A673 (cell line): ENCODE data around the gene PARD6A. TPM values are rescaled to one million over a fixed set of nuclear protein-coding genes. Genes with fewer than 3 reads are reported as not detected.

Experiments
- BruUV-seq: library from RNA; stranded (reverse); fragments of 400-500 nt; replicated peaks from 2 replicates; lab custom pipeline; 2021; lab: Mats Ljungman, UMichigan
- CTCF ChIA-PET: fragments of 300-600 bp; sonication (Branson Sonifier 250); formaldehyde crosslinking; loops from one replicate; lab custom pipeline; 2022; ENCODE audit warnings: antibody characterized with exemption; lab: Charles Lee
- POLR2A ChIA-PET: fragments of 300-600 bp; sonication (Branson Sonifier 250); formaldehyde crosslinking; loops from one replicate; lab custom pipeline; 2022; ENCODE audit warnings: antibody characterized with exemption; ENCODE audit not compliant: low non-redundant PET; lab: Charles Lee
- DNase-seq: peaks from one replicate; pipeline ENCODE4 v3.0.0-alpha.2; 2015; ENCODE audit warnings: low spot score
- H3K27ac ChIP-seq: fragments of 200-600 bp; sonication (generic); 2 replicates; pipeline ENCODE4 v1.5.1; 2016; ENCODE audit warnings: mixed run types, low read depth, mild to moderate bottlenecking, mixed read lengths, antibody characterized with exemption, low read length; ENCODE audit not compliant: poor library complexity, severe bottlenecking
- H3K27me3 ChIP-seq: fragments of 200-600 bp; sonication (generic); replicated peaks from 2 replicates; pipeline ENCODE4 v1.6.1; 2017; ENCODE audit warnings: mixed run types, low read depth, mild to moderate bottlenecking, mixed read lengths, antibody characterized with exemption, low read length; ENCODE audit not compliant: insufficient read depth, poor library complexity
- H3K36me3 ChIP-seq: fragments of 200-600 bp; sonication (generic); 2 replicates; pipeline ENCODE4 v1.6.1; 2016; ENCODE audit warnings: mixed run types, mild to moderate bottlenecking, mixed read lengths, antibody characterized with exemption, low read length; ENCODE audit not compliant: insufficient read depth, poor library complexity, severe bottlenecking
- H3K4me1 ChIP-seq: fragments of 200-600 bp; sonication (generic); 2 replicates; pipeline ENCODE4 v1.6.1; 2017; ENCODE audit warnings: mixed run types, mild to moderate bottlenecking, mixed read lengths, antibody characterized with exemption, low read length; ENCODE audit not compliant: insufficient read depth, poor library complexity, severe bottlenecking
- H3K4me3 ChIP-seq: fragments of 200-600 bp; sonication (generic); 2 replicates; pipeline ENCODE4 v1.5.1; 2016; ENCODE audit warnings: low read depth, mixed run types, mild to moderate bottlenecking, mixed read lengths, low read length; ENCODE audit not compliant: poor library complexity, severe bottlenecking
- H3K9me3 ChIP-seq: fragments of 200-600 bp; sonication (generic); 2 replicates; pipeline ENCODE4 v1.6.1; 2016; ENCODE audit warnings: mixed run types, low read depth, mild to moderate bottlenecking, mixed read lengths, antibody characterized with exemption, low read length; ENCODE audit not compliant: poor library complexity, severe bottlenecking
- EZH2 ChIP-seq: fragments of 200-600 bp; sonication (generic); IDR thresholded peaks from 2 replicates; pipeline ENCODE4 v1.6.1; 2017; ENCODE audit warnings: borderline replicate concordance, low read depth, mild to moderate bottlenecking, mixed read lengths, antibody characterized with exemption, low read length; ENCODE audit not compliant: poor library complexity, severe bottlenecking
- intact Hi-C: fragments of 100-400 bp; cut with micrococcal nuclease; formaldehyde crosslinking; loops from one replicate; pipeline ENCODE4 v1.10.0; 2022; ENCODE audit not compliant: unreplicated experiment
- total RNA-seq: library from RNA; stranded (reverse); gene quantifications from 2 replicates; pipeline ENCODE4 v1.2.3, GENCODE V29; 2021
- TF ChIP-seq, protein P1 (sequence below): fragments of 300-800, 200-600 bp; sonication (generic); conservative IDR thresholded peaks from 2 replicates; pipeline ENCODE4 v1.5.1; 2017; ENCODE audit warnings: low read depth, mild to moderate bottlenecking, antibody characterized with exemption, low read length, moderate library complexity, mixed read lengths

The PARD6A gene
- total RNA-seq, 1 experiment from 2014 or later, result 8.6 TPM

DNA sequence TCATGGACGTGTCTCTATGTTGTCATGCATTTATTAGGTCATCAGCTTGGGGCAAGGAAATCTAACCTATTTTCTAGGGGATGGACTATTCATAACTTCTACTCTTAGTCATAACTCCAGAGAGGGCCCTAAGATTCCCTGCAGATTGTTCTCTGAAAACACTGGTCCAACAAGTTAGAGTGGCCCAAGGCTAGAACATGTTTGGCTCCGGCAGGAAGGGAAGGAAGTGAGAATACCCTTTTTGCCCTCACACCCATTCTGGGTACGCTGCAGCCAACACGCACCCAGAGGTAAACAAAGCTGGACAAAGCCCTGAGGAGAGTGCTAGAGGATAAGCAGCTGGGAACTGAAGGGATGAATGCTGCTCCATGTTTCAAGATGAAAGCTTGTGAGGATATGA is 15.8 kb downstream of the PARD6A start:
- POLR2A ChIA-PET, result no interaction called here

DNA sequence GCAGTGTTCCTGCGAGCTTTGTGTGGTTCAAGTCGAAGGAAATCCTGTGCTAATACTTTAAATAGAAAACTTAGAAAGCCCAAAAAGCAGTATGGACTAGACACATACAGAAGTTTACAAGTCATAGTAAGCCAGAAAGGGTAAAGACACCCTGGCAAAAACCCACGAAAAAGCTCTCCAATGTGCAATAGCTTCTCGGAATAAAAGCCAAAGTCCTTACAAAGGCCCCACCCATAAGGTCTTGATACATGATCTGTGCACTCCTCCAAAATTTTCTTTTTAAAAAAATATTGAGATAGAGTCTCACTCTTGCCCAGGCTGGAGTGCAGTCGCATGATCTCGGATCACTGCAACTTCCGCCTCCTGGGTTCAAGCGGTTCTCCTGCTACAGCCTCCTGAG is 16.2 kb downstream of the PARD6A start:
- no peak for DNase-seq
- no TSS peak for BruUV-seq
- intact Hi-C loops, result no loop called here
- Histone ChIP-seq H3K9me3 (no peaks in the 10 kb centered on the region), H3K27ac (no peak overlapping the region), H3K27me3 (no peaks in the 10 kb centered on the region), H3K4me1 (peaks cover 19% of the 10 kb centered on the region), H3K36me3 (no peaks in the 10 kb centered on the region), H3K4me3 (no peak overlapping the region)
- ChIA-PET POLR2A (no interaction called here), CTCF (no interaction called here)
- TF ChIP-seq EZH2, result no peak
- TF ChIP-seq, protein P1, sequence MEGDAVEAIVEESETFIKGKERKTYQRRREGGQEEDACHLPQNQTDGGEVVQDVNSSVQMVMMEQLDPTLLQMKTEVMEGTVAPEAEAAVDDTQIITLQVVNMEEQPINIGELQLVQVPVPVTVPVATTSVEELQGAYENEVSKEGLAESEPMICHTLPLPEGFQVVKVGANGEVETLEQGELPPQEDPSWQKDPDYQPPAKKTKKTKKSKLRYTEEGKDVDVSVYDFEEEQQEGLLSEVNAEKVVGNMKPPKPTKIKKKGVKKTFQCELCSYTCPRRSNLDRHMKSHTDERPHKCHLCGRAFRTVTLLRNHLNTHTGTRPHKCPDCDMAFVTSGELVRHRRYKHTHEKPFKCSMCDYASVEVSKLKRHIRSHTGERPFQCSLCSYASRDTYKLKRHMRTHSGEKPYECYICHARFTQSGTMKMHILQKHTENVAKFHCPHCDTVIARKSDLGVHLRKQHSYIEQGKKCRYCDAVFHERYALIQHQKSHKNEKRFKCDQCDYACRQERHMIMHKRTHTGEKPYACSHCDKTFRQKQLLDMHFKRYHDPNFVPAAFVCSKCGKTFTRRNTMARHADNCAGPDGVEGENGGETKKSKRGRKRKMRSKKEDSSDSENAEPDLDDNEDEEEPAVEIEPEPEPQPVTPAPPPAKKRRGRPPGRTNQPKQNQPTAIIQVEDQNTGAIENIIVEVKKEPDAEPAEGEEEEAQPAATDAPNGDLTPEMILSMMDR, result no peak

More for the DNA sequence above, 15.8 kb downstream of the PARD6A start:
- Histone ChIP-seq H3K4me1 (peaks cover 19% of the 10 kb centered on the region), H3K27me3 (no peaks in the 10 kb centered on the region), H3K9me3 (no peaks in the 10 kb centered on the region), H3K36me3 (no peaks in the 10 kb centered on the region), H3K27ac (no peak overlapping the region), H3K4me3 (no peak overlapping the region)
- CTCF ChIA-PET, result no interaction called here
- intact Hi-C loops, result no loop called here
- no peak for TF ChIP-seq EZH2
- TF ChIP-seq, protein P1, result no peak
- BruUV-seq, result no TSS peak
- no peak for DNase-seq

DNA sequence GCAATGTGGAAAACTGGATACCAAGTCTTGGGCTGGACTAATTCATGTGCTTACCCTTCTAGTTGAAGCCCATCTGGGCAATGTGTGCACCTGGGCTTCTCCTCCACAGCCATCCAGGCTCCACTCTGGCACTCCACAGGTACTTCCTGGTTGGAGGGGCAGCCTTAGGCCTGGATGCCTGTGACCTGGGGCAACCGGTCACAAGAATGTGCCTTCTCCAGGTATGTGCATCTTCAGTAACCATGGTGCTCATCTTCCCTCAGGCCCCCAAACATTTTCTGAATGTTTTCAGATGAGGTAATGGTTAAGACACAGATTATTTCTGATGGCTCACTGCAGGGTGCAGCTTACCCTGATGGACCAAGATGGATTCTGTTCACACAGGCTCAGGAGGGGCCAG is 17.0 kb downstream of the PARD6A start:
- no TSS peak for BruUV-seq
- Histone ChIP-seq H3K36me3 (peaks cover 1% of the 10 kb centered on the region), H3K27ac (no peak overlapping the region), H3K4me1 (peaks cover 19% of the 10 kb centered on the region), H3K4me3 (no peak overlapping the region), H3K9me3 (no peaks in the 10 kb centered on the region), H3K27me3 (no peaks in the 10 kb centered on the region)
- intact Hi-C loops, result no loop called here
- TF ChIP-seq, protein P1, result no peak
- TF ChIP-seq EZH2, result no peak
- ChIA-PET CTCF (interaction anchor here (0.7 kb wide), 1 partner anchor 171 kb away, joined by 5 read pairs; no protein-coding TSS in a partner anchor), POLR2A (no interaction called here)
- DNase-seq, result no peak
